Measurements from ENCODE around the gene MIOX. TPM values are rescaled to one million over a fixed set of nuclear protein-coding genes. Genes with fewer than 3 reads are reported as not detected.

MIOX gene
- total RNA-seq, 1 experiment from 2014 or later = 1.4 TPM

- H3K4ac ChIP-seq (ENCODE audit: low read depth, low read length) = no peak overlapping the region
- H2BK12ac ChIP-seq (ENCODE audit: insufficient read length, low read depth, low read length) = no peak overlapping the region
- H2AFZ ChIP-seq (ENCODE audit: low read length) = no peak overlapping the region
- no peaks in the 10 kb centered on the region for H4K20me1 ChIP-seq (ENCODE audit: control insufficient read depth, insufficient read depth, insufficient read length)
- H2BK15ac ChIP-seq (ENCODE audit: low read depth, low read length) = no peak overlapping the region
- peak overlapping the region; percentile 99 for H3K9ac ChIP-seq (ENCODE audit: extremely low read depth, insufficient read length, low read length)
- no peak overlapping the region for H2BK120ac ChIP-seq (ENCODE audit: low read depth, low read length, poor library complexity, severe bottlenecking)
- H4K8ac ChIP-seq (replicated peaks; ENCODE audit: insufficient read length, low read depth, low read length) = no peak overlapping the region
- Mint-ChIP-seq H3K27me3 (ENCODE audit: low read depth) (no peaks in the 10 kb centered on the region), H3K27ac (peak overlapping the region in 2 of 3 experiments; percentile 35 to 67; a peak in 3 of 7 replicates), H3K36me3 (ENCODE audit: insufficient read depth in 1 of 3, low read depth in 3 of 3) (peaks cover 0 to 6% (median 0%) of the 10 kb centered on the region in 3 experiments; a peak in 1 of 7 replicates), H3K9me3 (no peaks in the 10 kb centered on the region), H3K4me1 (peaks cover 10 to 14% of the 10 kb centered on the region in 2 experiments), H3K4me3 (peak overlapping the region; percentile 91)
- no peak overlapping the region for H4K5ac ChIP-seq (ENCODE audit: insufficient read length, low read depth, low read length)
- peaks cover 12% of the 10 kb centered on the region for H3K23me2 ChIP-seq (ENCODE audit: insufficient read length, low read depth, low read length, poor library complexity, severe bottlenecking)
- H3K9me3 ChIP-seq (ENCODE audit: control insufficient read depth, low read depth, low read length) = no peaks in the 10 kb centered on the region
- no peak overlapping the region for H2AK5ac ChIP-seq (ENCODE audit: insufficient read length, low read length)
- TF ChIP-seq CTCF (conservative IDR thresholded peaks at IDR 0.05) = no peak
- H3K79me2 ChIP-seq (ENCODE audit: insufficient read depth, low read length) = peaks cover 11% of the 10 kb centered on the region; the same call in 1 of the 2 replicates
- H3K4me1 ChIP-seq (ENCODE audit: insufficient read depth, low read length) = no peaks in the 10 kb centered on the region
- no peak overlapping the region for H3T11ph ChIP-seq (ENCODE audit: low read length)
- no peak overlapping the region for H3K56ac ChIP-seq (ENCODE audit: insufficient read length, low read depth, low read length)
- H3K18ac ChIP-seq (ENCODE audit: insufficient read length, low read depth, low read length) = no peak overlapping the region
- H2BK20ac ChIP-seq (ENCODE audit: low read depth, low read length, poor library complexity, severe bottlenecking) = no peak overlapping the region
- peaks cover 11% of the 10 kb centered on the region for H3K79me1 ChIP-seq (ENCODE audit: insufficient read depth, low read depth, low read length, poor library complexity, severe bottlenecking)
- H4K91ac ChIP-seq (ENCODE audit: insufficient read length, low read depth, low read length) = no peak overlapping the region
- H3K27me3 ChIP-seq (ENCODE audit: insufficient read depth, low read length) = no peaks in the 10 kb centered on the region
- H3K14ac ChIP-seq (ENCODE audit: insufficient read depth, low read length) = no peak overlapping the region
- H3K27ac ChIP-seq (ENCODE audit: insufficient read length, low read depth, low read length) = no peak overlapping the region
- no peak overlapping the region for H3K23ac ChIP-seq (ENCODE audit: insufficient read length, low read depth, low read length)
- H2BK5ac ChIP-seq (ENCODE audit: insufficient read length, low read length) = no peak overlapping the region
- DNase-seq = no peak
- peak overlapping the region; percentile 97 for H3K4me2 ChIP-seq (ENCODE audit: insufficient read depth, insufficient read length, low read length)
- WGBS (ENCODE audit: extremely low coverage, insufficient read length, low lambda C conversion rate) = no CpG with 5 or more reads among the region's 3 CpGs
Measured at GRCh38 chr22:50508897-50509296, 22.2 kb downstream of the MIOX start.

Data from H9 (cell line).